GM21423 (cell line): ENCODE measurements around the gene PDRG1.
"Not testable (repeated sequence)": the region's sequence is repeated elsewhere in the genome, so short reads cannot be mapped to it uniquely, and the experiment has no call there.

Source experiments
- ATAC-seq: cut with Tn5 transposase; IDR thresholded peaks from one replicate; pipeline ENCODE4 v1.9.1; 2021; ENCODE audit warnings: mild to moderate bottlenecking, moderate library complexity; ENCODE audit not compliant: unreplicated experiment

PDRG1 gene

DNA sequence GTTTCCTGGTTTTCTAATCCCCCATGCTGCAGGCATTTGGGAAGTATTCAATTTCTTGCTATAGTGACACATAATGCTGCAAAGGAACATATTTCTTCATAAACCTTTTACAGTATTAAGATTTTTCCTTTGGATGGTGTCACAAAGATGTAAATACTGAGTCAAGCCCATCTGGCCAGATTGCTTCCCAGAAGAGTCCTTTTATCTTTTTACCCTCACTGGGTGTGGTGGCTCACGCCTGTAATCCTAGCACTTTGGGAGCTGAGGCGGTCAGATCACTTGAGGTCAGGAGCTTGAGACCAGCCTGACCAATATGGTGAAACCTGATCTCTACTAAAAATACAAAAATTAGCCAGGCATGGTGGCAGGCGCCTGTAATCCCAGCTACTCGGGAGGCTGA, 22.2 kb downstream of the PDRG1 start:
- not testable (repeated sequence) for ATAC-seq

DNA sequence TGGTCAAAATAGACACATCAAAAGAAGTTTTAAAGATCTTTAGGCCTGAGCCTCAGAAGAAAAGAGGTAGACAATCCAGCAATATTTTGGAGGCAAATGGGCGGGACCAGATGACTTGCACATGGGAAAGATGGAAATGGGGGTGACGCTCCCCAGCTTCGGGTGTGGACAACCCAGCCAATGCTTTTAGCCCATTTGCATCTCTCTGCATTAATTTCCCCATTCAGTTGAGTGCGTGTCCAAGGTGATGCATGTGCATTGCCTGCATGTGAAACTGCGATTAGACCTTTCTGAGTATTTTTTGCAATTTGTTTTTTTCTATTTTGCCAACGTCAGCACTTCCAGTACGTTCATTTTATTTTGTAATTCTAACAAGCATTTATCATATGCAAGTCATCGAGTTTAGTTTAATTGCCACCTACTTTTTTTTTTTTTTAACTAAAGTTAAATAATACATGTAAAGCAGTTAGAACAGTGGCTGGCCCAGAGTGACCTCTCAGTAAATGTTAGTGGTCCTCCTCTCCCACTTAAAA, 24.2 kb downstream of the PDRG1 start:
- no peak for ATAC-seq

DNA sequence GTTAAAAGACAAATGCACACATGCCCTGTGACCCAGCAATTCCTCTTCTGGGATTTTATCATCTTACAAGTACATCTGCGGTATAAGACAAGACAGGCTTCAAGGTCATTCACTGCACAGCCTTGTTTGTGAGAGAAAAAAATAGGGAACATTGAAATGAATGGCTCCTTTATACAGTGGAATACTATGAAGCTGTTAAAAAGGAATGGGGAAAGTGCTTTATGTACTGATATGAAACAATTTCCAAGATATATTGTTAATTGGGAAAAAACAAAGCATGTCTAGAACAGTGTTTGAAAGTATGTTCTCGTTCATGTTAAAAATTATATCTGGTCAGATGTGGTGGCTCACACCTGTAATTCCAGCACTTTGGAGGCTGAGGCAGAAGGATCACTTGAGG, 25.4 kb downstream of the PDRG1 start:
- no peak for ATAC-seq

DNA sequence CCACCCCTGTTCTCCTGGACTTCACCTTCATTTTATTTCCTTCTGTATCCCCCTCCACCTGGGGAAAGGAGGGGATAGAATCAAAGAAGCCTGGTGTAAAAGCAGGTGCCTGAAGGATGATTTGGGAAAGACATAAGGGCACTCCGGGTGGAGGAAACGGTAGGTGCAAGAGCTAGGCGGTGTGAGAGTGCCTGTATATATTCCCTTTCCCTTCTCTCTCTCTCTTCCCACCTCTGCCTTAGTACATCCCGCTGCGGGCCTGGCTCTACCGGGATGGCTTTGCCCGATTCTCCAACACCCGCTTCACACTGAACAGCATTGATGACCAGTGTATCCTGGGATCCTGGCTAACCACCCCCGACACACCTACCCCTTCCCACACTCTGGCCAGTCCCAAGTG, 26.2 kb downstream of the PDRG1 start:
- no peak for ATAC-seq

DNA sequence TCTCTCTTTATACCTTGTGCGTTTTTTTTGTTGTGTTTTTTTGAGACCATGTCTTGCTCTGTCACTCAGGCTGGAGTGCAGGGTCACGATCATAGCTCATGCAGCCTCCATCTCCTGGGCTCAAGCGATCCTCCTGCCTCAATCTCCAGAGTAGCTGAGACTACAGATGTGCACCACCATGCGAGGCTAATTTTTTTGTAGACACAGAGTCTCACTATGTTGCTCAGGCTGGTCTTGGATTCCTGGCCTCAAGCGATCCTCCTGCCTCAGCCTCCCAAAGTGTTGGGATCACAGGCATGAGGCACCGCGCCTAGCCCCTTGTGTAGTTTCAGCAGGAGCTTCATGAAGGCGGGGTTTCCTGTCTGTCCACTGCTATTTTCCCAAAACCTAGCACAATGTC, 27.3 kb downstream of the PDRG1 start:
- no peak for ATAC-seq

DNA sequence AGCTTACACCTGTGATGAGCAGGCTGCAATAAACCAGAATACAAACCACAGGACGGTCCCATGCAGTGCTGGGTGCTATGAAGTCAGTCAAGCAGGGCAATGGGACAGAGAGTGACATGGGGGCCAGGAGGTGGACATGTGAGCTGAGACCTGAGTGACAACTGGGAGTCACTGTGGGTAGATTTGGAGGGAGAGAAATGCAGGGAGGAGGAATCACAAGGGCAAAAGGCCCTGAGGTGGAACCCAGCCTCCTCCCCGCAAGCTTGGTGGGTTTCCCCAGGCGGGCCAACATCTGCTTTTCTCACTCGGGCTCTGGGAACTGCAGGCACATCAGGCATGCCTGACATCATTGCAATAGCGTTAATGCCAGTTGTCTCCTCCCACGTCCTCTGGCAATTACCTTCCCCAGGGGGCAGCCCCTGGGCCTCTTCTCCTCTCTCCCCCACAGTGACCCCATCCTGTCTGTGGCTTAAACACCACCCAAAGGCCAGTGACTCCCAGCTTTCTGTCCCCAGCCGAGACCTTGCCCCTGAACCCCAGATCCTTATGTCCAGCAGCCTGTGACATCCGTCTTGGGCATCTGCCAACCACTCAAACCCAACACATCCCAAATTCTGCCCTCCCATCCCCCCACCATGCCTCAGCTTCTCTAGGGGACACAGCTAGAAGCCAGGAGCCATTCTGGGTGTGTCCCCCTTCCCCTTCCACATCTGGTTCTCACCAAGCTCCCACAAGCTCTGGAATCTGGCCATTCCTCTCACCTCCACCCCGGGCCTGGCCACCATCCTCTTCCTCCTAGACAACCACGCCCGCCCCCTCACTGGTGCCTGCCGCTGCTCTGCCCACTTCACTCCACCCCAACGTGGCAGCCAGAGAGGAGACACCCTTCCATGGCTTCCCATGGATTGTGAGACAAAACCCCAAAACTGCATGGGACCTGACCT, 28.2 kb downstream of the PDRG1 start:
- ATAC-seq = peak; percentile 60

DNA sequence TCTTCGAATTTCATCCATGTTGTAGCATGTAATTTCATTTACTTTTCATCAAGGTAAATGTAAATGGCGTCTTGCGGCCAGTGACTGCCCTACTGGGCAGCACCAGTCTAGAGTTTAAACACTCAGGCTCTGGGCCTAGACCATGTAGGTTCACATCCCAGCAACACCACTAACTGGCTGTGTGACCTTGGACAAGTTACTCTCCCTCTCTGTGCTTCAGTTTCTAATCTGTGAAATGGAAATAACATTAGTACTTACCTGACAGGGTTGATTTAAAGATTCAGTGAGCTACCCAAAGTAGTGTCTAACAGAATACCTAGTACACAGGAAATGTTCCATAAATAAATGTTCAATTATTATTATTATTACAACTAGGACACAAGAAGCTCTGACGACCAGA, 29.3 kb downstream of the PDRG1 start:
- ATAC-seq = no peak

DNA sequence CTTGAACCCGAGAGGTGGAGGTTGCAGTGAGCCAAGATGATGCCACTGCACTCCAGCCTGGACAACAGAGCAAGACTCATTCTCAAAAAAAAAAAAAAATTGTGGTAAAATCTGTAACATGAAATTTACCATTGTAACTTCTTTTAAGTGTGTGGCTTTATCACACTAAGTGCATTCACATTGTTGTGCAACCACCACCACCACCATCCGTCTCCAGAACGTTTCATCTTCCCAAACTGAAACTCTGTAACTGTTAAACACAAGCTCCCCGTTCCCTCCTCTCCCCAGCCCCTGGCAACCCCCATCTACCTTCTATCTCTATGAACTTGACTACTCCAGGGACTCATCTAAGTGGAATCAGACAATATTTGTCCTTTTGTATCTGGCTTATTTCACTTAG, 29.7 kb downstream of the PDRG1 start:
- ATAC-seq = no peak

DNA sequence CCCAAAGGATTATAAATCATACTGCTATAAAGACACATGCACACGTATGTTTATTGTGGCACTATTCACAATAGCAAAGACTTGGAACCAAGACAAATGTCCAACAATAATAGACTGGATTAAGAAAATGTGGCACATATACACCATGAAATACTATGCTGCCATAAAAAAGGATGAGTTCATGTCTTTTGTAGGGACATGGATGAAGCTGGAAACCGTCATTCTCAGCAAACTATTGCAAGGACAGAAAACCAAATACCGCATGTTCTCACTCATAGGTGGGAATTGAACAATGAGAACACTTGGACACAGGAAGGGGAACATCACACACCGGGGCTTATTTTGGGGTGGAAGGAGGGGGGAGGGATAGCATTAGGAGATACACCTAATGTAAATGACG, 30.4 kb downstream of the PDRG1 start:
- ATAC-seq = not testable (repeated sequence)

DNA sequence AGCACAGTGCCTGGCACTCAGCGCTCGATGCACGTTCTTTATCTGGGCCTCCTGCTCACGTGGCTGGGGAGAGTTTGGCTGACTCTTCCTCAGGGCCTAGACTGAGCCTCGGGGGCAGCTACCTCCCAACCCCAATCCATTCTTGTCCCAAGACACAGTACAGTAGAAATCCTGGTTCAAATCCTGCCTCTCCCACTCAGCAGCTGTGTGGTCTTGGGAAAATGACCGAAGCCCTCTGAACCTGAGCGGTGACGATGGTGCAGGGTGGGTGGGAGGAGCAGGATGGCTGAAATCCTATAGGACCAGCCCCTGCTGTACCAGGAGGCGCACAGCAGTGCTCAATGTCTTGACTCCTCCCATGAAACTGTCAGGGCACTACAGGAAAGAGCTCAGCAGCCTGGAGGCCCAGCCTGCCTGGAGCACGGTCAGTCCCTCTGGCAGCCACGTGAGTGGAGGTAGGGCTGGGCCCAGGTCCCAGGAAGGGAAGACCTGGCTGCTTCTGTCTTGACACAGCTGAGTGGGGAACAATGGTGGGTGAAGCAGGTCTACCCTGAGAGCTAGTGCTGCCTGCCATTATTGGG, 31.5 kb downstream of the PDRG1 start:
- no peak for ATAC-seq

DNA sequence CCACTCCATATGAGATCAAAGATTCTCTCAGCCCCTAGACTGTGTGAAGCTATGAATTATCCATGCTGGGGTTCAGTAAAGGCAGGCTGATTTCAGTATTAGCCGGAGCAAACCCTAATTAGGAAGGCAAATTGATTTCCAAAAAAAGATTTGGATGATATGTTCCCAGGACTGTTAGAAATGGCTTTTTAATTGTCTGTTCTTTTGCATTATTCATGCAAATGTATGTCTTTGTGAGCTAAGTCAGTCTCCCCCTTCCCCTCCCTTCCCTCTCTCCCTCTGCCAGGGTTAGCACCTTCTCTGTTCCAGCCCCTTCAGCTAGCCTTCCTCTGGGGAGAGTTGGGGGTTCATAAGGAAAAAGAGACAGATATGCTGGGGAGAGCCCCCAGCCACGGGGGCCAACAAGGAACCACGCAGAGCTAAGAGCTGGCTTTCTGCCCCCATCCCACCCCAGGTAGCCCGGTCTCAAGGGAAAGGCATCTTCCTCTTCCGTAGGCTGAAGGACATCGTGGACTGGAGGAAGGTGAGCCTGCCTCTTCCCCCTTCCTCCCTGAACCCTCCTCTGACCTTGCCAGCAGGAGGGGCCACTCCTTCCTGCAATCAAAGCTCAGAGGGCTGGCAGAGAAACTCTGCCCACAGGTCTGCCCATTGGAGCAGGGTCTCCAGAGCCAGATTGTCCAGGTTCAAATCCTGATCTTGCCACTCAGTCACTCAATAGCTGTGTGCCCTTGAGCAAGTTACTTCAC, 32.3 kb downstream of the PDRG1 start:
- ATAC-seq = no peak

DNA sequence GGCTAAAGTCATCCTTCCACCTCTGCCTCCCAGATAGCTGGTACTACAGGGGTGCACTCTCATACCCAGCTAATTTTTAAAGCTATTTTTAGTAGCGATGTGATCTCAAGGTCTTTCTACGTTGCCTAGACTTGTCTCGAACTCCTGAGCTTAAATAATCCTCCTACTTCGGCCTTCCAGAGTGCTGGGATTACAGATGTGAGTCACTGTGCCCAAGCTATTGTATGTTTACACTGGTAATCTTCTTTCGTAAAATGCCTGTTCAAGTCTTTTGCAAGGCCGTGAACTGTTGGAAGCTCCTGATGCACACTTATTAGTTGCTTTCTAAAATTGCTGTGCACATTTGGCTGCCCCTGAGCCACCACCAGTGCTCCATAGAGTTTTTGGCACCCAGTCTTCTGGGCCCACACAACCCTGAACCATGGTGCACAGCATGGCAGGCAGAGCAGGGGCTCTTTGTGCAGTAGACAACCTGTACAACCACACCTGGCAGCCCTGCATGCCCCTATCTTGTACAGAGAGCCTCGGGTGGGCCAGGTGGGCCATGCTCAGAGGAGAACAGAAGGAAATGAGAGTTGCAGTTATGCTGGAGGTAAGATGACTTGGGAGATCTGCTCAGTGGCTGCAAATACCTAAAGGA, 33.3 kb downstream of the PDRG1 start:
- ATAC-seq = no peak

DNA sequence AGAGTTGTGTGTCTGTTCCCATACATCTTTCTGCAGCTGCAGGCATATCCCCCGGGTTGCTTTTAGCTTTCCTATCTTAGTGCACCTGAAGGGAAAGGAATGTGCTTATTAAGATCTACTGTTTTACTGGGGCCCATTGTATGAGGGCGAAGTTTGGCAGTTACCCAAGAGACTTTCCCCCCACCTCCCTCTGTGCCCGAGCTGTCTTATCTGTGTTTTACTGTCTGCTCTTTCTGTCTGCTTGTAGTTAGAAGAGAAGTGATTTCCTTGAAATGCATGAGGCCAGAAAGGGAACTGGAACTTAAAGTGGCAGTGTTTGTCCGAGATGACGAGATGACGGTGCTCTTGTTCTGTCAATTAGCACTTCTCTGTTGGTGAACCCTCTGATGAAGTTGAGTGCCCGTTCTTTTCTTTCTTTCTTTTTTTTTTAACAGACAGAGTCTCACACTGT, 33.9 kb downstream of the PDRG1 start:
- not testable (repeated sequence) for ATAC-seq

DNA sequence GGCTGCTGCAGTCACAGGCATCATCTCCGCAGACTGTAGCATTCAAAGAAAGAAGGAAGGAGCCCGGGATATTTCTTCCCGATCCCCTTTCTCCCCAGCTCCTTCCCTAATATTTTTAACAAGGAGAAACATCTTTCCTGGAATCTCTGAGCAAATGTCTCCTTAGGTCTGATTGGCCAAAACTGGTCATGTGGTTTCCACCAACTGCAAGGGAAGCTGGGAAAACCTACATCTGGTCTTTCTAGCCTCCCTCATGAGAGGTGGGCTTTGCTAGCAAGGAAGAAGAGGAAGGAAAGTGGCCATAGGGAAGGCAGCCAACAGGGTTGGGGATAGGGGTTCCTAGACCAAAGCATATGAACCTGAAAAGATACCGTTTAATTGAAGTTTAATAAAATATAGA, 35.1 kb downstream of the PDRG1 start:
- ATAC-seq = no peak

DNA sequence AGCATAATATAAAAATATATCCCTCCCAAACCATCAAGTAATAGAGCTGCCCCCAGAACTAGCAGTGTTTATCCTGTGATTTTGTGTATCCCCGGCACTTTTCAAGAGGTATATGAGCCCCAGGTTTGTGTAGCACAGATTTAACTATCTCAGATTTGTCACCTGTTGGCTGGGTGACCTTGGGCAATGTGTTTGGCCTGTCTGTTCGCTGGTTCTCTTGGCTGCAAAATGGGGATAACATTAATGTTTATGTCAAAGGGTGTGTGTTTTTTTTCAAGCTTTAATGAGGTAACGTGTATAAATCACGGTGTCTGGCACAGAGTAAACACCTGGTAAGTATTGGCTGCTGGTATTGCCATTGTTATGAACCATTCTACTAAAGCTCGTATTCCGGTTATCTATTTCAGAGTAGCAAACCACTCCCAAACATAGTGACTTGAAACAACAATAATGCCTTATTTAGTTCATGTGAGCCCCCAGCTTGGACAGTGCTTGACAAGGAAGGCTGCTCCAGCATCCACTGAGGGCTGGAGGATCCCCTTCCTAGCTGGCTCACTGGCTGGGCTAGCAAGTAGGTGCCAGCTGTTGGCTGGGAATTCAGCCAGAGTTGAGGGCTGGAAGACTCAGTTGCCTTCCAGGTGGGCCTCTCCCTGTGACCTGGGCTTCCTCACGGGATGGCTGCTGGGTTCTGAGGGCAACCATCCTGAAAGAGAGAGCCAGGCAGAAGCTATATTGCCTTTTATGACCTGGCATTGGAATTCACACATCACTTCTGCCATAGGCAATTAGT, 36.2 kb downstream of the PDRG1 start:
- no peak for ATAC-seq

DNA sequence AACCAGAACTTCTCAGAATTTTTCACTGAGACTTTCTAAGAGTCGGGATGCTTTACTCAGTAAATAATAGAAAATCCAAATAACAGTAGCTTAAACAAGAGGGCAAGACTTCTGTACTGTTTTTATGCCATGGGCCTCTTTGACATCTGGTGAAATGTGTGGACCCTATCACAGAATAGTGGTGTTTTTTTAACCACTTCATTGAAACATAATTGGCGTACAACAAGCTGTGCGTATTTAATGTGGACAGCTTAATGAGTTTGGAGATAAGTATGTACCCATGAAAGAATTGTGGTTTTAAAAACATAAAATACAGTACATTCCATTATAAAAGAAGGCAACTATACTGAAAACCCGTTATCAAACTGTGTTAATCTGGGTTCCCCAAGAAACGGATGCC, 37.7 kb downstream of the PDRG1 start:
- ATAC-seq = no peak

DNA sequence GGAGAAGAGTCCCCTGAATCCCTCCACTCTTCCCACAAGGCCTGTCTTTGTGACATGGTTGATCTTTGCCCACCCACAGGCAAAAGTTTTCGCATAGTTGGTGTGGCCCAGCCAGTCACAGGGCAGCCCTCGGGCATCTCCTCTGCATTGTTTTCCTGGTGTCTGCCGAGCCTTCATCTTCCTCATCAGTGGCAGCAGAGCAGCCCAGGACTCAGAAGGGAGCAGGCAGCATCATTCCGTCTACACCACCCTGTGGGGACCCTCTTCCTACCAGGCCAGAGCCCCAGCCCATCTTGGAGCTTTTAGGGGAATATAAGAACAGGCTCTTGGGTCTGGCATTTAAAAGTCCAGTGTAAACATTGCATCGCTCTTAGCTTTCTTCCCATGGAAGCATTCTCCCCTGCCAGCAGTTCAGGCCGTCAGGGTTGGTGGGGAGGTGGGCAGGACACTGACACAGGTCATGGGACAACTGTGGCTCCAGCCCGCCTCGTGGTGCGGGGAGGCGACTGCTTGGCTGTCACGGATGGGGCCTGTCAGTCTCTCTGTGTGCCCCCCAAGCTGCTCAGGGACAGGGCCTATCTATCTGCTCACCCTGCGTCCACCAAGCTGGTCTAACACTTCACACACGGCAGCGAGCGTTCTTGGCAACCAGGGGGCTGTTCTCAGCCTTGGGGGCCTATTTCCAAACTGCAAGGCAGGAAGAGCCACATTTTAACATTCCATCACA, 38.3 kb downstream of the PDRG1 start:
- no peak for ATAC-seq

DNA sequence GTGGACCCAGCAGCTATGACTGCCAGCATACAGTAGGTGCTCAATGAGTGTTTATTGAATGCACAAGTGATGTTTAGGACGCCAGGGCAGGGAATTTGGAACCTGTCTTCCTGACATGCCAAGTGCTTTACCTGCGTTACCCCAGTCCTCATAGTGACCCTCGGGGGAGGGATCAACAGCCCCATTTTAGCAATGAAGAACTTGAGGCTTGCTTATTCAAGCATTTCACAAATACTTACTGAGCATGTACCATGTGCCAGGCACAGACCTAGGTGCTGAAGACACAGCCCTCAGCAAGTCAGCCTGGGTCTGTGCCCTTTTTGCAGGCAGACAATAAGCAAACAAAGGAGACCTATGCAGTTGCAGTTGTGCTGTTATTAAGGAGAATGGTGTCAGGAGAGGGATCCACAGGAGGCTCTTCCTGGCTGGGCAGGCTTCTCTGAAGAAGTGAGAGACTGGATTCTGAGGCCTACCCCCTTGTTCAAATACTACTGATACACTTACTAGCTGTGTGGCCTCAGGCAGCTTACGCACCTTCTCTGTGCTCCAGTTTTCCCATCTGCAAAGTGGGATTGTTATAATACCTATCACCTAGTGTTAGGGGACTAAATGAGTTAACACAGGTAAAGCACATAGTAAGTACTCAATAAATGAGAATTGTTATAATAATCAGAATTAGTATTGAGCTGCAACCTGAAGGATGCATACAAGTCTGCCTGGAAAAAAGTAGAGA, 41.6 kb downstream of the PDRG1 start:
- ATAC-seq = no peak
